ENCODE results near the gene VSIG1. TPM values are rescaled to one million over a fixed set of nuclear protein-coding genes. Genes with fewer than 3 reads are reported as not detected.

The VSIG1 gene
- polyA plus RNA-seq, 1 of the 3 experiments (the other 2 are of a cell fraction), result not detected

- no peak for DNase-seq
Observed at GRCh38 chrX:108090491-108091263, 45.8 kb downstream of the VSIG1 start.

GRCh38 chrX:108091264-108091877 lies 46.5 kb downstream of the VSIG1 start, which contains the start of the genes ATG4A and PSMD10:
Gene ATG4A, plus strand, starts transcription at chrX:108091778. Its CDS starts 49 bp downstream, at chrX:108091827.
Gene PSMD10, minus strand, starts transcription at chrX:108091542. Its CDS starts 22 bp downstream, at chrX:108091520.
- H3K9me2 ChIP-seq, result no peaks in the 10 kb centered on the region
- H3F3A ChIP-seq (replicated peaks; ENCODE audit: insufficient read depth), result no peaks in the 10 kb centered on the region
- peak within 1 kb of the TSS; percentile 62 for H3K4me2 ChIP-seq
- H2AFZ ChIP-seq (ENCODE audit: low read depth), result peak within 1 kb of the TSS; percentile 60
- H3K79me2 ChIP-seq (ENCODE audit: insufficient read depth), result peaks cover 29% of the 10 kb centered on the region; the same call in 1 of the 2 replicates
- peak; percentile 73 for DNase-seq
- ChIA-PET POLR2A (interaction anchor here (1.0 kb wide), 1 partner anchor 9 kb away, joined by 5 read pairs; no protein-coding TSS in a partner anchor), CTCF (interaction anchor here (1.0 kb wide), 1 partner anchor 79 kb away, joined by 3 read pairs; no protein-coding TSS in a partner anchor)
- peak within 1 kb of the TSS; percentile 66 to 74 for H3K4me3 ChIP-seq (ENCODE audit: low read depth in 2 of 2, low read length in 1 of 2)
- H3K4me1 ChIP-seq (ENCODE audit: control insufficient read depth in 1 of 2, insufficient read depth in 2 of 2, low read depth in 1 of 2, low read length in 1 of 2), result no peaks in the 10 kb centered on the region; a peak in 2 of 4 replicates
- WGBS (ENCODE audit: low lambda C conversion rate), result 18% methylated on average over 27 of the region's 47 CpGs
- peak within 1 kb of the TSS; percentile 79 to 84 for H3K27ac ChIP-seq (ENCODE audit: low read depth in 2 of 2, low read length in 1 of 2)
- no peaks in the 10 kb centered on the region for H4K20me1 ChIP-seq (ENCODE audit: insufficient read depth)
- no peaks in the 10 kb centered on the region for H3K9me3 ChIP-seq
- no peaks in the 10 kb centered on the region for H3K27me3 ChIP-seq (ENCODE audit: insufficient read depth)
- H3K9ac ChIP-seq, result peak within 1 kb of the TSS; percentile 89
- peaks cover 10 to 15% of the 10 kb centered on the region in 2 experiments for H3K36me3 ChIP-seq (replicated peaks in 1 of 2; ENCODE audit: control insufficient read depth in 1 of 2, insufficient read depth in 2 of 2, low read length in 1 of 2)
- TF ChIP-seq ZBTB33 (IDR thresholded peaks at IDR 0.05; ENCODE audit: borderline replicate concordance, low read depth) (peak; percentile 92), NRF1 (IDR thresholded peaks at IDR 0.05; ENCODE audit: low read depth, low read length) (no peak), SIN3A (IDR thresholded peaks at IDR 0.05; ENCODE audit: borderline replicate concordance, low read depth, low read length) (peak; percentile 15; the same call in 1 of the 2 replicates), CHD2 (IDR thresholded peaks at IDR 0.05; ENCODE audit: low read length, partially characterized antibody) (peak; percentile 81), POLR2AphosphoS5 (IDR thresholded peaks at IDR 0.05; ENCODE audit: low read depth, low read length) (peak; percentile 41; the same call in 1 of the 2 replicates), GATA2 (CRISPR knock-in tag; IDR thresholded peaks at IDR 0.05) (no peak), FOXM1 (IDR thresholded peaks at IDR 0.05; ENCODE audit: low read depth) (no peak), GABPA (IDR thresholded peaks at IDR 0.05; ENCODE audit: low read depth) (peak; percentile 71), REST (IDR thresholded peaks at IDR 0.05; ENCODE audit: low read depth, low read length) (no peak), IRF3 (IDR thresholded peaks at IDR 0.05; ENCODE audit: low read depth, low read length) (no peak), EP300 (IDR thresholded peaks at IDR 0.05; ENCODE audit: borderline replicate concordance in 1 of 2, low read depth in 1 of 2, low read length in 1 of 2) (no peak), USF2 (IDR thresholded peaks at IDR 0.05; ENCODE audit: borderline replicate concordance, low read depth, low read length) (no peak), YY1 (IDR thresholded peaks at IDR 0.05; ENCODE audit: low read depth) (no peak), MAX (IDR thresholded peaks at IDR 0.05; ENCODE audit: low read depth) (peak; percentile 16; the same call in 1 of the 2 replicates)

More at GRCh38 chrX:108090491-108091263, 45.8 kb downstream of the VSIG1 start:
- no peaks in the 10 kb centered on the region for H3F3A ChIP-seq (replicated peaks; ENCODE audit: insufficient read depth)
- H3K4me1 ChIP-seq (ENCODE audit: control insufficient read depth in 1 of 2, insufficient read depth in 2 of 2, low read depth in 1 of 2, low read length in 1 of 2), result no peaks in the 10 kb centered on the region; a peak in 2 of 4 replicates
- peak overlapping the region; percentile 79 to 84 for H3K27ac ChIP-seq (ENCODE audit: low read depth in 2 of 2, low read length in 1 of 2)
- H2AFZ ChIP-seq (ENCODE audit: low read depth), result peak overlapping the region; percentile 60
- H3K79me2 ChIP-seq (ENCODE audit: insufficient read depth), result peaks cover 29% of the 10 kb centered on the region; the same call in 1 of the 2 replicates
- peak overlapping the region; percentile 89 for H3K9ac ChIP-seq
- no peak for TF ChIP-seq CHD2 (IDR thresholded peaks at IDR 0.05; ENCODE audit: low read length, partially characterized antibody)
- TF ChIP-seq POLR2AphosphoS5 (IDR thresholded peaks at IDR 0.05; ENCODE audit: low read depth, low read length), result 0 out of 2 replicates have a peak, but pooled peaks have one; percentile 10
- POLR2A ChIA-PET, result interaction anchor here (1.0 kb wide), 1 partner anchor 9 kb away, joined by 5 read pairs; no protein-coding TSS in a partner anchor
- no peaks in the 10 kb centered on the region for H3K9me2 ChIP-seq
- WGBS (ENCODE audit: low lambda C conversion rate), result 17% methylated on average over 17 of the region's 20 CpGs
- no peaks in the 10 kb centered on the region for H3K9me3 ChIP-seq
- peak overlapping the region; percentile 53 for H3K4me2 ChIP-seq
- no peaks in the 10 kb centered on the region for H3K27me3 ChIP-seq (ENCODE audit: insufficient read depth)
- H3K4me3 ChIP-seq (ENCODE audit: low read depth in 2 of 2, low read length in 1 of 2), result peak overlapping the region; percentile 66 to 74
- no peaks in the 10 kb centered on the region for H4K20me1 ChIP-seq (ENCODE audit: insufficient read depth)
- H3K36me3 ChIP-seq (replicated peaks in 1 of 2; ENCODE audit: control insufficient read depth in 1 of 2, insufficient read depth in 2 of 2, low read length in 1 of 2), result peaks cover 15% of the 10 kb centered on the region in 2 experiments
- CTCF ChIA-PET, result interaction anchor here (1.0 kb wide), 1 partner anchor 80 kb away, joined by 3 read pairs; no protein-coding TSS in a partner anchor

Measured in SK-N-SH (cell line).